Myometrial cell (primary cell): ENCODE results near the gene PRR15. TPM values are rescaled to one million over a fixed set of nuclear protein-coding genes. Genes with fewer than 3 reads are reported as not detected.

Experiments
- total RNA-seq: library from RNA; depleted of rRNA; stranded (reverse); fragments of >200 nt; gene quantifications from 2 replicates; pipeline ENCODE4 v1.2.3, GENCODE V29; 2015

The PRR15 gene, protein sequence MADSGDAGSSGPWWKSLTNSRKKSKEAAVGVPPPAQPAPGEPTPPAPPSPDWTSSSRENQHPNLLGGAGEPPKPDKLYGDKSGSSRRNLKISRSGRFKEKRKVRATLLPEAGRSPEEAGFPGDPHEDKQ
- total RNA-seq, result 10.8 and 11.0 TPM in 2 replicates

DNA sequence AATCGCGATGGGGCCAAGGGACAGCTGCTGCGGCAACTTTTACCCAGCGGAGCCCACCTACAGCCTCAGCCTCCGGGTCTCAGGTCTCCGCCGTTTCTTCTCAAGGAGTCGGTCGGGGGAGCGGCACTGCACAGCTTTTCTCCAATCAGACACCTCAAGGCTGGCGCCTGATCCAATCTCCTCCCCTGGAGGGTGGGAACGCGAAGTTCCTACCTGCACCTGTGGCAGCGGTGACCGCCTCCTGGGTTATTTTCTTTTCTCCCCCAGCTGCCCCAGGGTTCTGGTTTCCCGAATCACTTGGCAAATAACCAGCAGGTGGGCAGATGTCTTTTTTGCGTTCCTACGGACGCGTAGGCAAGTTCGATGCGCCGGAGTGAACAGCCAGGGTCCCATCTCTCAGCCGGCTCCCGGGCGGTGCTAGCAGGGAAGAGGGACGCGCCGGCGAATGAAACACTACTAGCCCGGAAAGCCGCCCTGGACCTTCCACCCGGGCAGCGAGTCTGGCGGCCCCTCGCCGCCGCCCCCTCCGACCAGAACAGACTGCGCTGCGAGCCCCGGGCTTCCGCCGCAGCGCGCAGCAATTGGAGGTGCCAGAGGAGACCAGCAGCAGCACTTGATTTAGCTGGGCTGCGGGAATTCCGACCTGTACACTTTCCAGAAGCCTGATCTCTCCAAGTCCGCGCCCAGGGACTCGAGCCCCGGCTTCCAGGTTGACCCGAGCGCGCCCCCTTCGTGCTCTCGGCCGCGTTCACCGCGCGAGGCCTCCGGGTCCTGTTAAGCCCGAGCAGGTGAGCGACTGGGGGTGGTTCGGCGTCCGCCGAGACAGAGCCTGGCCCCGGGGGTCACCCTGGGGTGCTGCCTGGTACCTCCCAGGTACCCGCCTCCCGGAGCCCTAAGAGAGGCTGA lies at the start of gene PRR15:
PRR15 (plus strand) TSS at position 246 of the 906 bp plus-strand sequence. CDS start 2,495 bp downstream, outside the sequence.

Other genes with a start within 250 kb of the PRR15 start
- gene WIPF3, start 242.7 kb downstream of the PRR15 start, total RNA-seq, result not detected in 2 replicates